ENCODE results near the gene TRDN.
"Not testable (repeated sequence)": the region's sequence is repeated elsewhere in the genome, so short reads cannot be mapped to it uniquely, and the experiment has no call there.

Gene TRDN

DNA sequence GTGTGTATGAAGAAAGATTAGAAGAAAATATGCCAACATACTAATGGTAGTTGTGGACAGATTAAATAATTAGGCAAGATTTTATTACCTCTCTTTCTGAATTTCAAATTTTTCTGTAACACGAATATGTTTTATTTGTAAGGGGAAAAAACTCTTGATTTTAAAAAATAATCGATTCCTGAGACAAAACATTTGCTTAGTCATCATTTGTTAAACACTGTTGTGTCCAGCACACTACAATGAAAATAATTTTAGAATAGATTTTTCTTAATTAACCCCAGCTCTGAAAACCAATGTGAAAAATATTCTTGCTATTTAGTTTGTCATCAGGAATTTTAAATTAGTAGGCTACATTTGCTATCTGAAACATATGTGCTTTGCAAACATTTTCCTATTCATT, 253.0 kb downstream of the TRDN start:
- no peak for DNase-seq

DNA sequence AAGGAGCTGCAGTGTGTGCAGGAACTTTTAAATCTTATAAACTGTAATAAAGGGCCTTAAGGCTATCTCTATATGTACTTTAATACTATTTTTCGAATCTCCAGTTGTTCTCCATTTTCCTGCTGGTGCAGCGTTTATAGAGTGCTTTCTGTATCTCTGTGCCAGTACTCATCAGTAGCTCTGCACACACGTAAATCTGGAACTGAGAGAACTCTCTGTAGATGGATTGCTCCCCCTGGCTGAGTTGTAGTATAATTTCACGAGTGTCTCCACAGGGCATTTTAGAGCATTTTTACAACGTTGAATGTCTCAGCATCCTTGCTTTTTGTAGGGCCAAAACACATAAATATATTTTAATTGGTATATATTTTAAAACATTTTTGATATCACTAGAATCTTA, 256.5 kb downstream of the TRDN start:
- no peak for DNase-seq

DNA sequence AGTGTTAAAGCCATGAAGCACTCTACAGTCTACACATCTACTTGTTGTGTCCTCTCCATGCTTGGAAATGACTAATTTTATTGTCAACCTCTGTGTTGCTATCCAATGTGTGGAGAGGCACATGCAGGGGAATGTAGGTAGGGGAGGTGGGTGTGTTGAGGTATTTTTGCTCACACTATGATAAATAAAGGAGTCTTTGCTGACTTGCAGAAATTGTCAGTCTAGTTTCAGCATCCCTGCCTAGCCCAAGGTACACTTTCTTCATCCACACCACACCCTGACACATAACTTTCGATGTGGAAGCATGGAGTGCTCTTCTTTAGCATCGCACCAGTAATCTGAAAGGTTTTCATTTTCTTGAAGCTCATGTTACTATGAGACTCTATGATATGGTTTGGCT, 264.0 kb downstream of the TRDN start:
- DNase-seq: no peak

DNA sequence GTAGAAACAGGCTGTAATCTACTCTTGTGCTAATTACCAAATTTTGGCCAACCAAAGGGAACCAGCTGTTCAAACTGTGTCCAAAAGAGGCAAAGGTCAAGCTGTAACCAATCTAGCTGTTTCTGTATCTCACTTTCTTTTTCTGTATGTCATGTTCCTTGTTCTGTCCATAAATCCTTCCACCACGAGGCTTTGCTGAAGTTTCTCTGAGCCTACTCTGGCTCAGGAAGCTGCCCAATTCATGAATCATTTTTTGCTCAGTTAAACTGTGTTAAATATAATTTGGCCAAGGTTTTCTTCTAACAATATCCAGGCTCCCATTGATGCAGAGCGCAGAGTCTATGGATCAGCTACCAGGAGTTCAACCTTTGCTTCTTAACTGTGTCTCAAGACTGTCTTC, 272.8 kb downstream of the TRDN start:
- no peak for DNase-seq

DNA sequence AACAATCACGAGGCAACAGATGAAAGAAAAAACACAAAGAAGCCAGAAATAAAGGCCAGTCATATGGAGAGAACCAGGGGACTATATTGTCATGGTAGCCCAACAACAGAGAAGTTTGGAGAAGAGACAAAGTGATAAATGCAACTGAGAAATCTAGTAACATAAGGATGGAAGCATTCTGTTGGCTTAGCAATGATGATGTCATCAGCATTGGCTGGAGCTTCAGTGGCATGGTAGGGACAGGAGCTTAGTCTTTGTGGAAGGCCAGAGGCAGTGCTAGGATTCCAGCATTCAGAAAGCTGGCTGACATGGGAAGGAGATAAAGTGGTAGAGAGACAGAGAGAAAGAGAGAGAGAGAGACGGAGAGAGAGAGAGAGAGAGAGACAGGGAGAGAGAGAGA, 276.4 kb downstream of the TRDN start:
- no peak for DNase-seq

DNA sequence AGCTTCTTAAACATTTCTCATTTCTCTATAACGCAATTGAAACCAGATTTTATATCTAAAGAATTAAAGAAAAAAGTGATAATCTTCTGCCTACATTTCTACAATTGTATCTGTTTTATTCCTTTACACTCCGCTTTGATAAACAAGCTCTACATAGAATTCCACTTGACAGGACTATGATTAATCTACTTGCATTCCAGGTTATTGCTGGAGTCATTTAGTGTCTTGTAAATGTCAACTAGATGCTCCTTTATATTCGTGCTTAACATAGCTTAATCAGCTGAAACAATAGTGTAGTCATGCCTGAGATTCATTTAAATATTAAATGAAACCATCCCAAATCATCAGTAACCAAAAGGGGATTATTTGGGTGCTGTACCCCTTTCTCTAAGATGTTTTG, 284.0 kb downstream of the TRDN start:
- DNase-seq: no peak

DNA sequence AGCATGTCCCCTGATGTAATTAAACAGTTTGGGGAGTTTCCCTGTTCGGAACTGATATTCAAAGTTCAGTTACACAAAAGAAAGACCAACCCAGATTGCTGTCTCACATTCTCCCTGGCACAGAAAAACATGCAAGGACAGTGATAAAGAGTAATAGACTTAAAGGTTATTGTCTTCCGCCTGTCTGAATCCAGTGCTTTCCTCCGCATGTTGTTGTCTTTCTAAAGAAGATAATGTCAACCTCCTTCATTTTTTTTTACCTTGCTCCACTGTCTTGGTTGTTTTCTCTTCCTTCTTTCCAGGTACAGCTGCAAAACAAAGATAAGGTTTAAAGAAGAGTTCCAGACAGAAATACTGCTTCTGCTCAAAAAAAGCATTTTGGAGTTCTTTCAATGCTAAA, 284.5 kb downstream of the TRDN start:
- DNase-seq: no peak

DNA sequence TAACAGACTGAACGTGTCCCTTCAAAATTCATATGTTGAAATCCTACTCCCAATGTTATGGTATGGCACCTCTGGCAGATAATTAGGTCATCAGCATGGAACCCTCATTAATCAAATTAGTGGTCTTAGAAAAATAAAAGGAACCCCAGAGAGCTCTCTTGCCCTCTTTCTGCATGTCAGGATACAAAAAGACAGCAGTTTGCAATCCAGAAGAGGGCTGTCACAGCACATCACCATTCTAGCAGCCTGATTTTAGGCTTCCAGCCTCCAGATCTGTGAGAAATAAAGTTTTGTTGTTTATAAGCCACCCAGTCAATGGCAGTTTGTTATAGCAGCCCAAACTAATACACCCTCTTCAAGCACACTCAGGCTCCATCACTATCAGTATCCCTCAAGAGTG, 292.9 kb downstream of the TRDN start:
- DNase-seq: no peak

DNA sequence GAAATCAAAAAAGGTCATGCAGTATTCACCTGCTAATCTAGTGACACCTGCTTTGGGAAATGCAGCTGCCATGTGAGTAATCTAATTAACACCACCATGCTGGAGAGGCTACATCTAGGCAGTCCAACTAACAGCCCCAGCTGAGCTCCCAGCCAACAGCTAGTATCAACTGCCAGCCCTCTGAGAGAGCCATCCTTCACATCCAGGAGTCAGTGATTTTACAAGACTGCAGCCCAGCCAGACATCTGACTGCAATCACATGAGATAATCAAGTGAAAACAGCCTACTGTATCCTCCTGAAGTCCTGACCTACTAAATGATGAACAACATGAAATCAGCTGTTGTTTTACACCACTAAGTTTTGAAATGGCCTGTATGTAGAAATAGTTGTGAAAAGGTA, 298.4 kb downstream of the TRDN start:
- no peak for DNase-seq

DNA sequence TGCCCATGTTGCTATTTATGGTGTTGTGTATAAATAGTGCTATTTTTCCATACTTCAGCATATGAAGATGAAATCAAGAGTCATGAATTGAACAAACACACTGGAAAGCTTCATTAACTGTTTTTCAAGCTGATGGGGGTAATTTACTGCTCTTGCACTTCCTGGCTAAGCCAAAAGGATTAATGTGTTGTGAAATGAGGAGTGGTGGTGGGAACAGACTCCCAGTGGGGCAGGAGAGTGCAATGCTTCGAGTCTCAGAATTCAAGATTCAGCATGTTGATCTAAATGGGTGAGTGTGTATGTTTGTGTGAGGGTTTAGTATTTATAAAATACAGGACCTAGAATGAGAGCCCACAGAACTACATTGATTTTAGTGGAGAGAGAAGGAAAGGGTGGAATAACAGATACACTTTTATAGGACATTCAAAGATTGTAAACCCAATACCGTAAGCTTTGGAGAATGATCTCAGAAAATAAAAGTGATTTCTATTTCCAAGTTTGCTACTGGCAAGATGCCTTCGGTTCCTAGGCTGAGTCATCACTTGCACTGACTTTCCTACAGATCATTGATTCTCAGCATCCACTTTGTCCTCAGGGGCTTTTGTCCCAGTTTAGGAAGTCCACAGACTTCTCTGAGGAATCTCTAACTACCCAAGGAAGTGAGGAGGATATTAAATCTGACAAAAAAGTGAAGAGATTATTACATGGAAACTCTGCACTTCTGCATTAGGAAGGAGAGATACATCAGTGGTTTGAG, 303.6 kb downstream of the TRDN start:
- DNase-seq: no peak

DNA sequence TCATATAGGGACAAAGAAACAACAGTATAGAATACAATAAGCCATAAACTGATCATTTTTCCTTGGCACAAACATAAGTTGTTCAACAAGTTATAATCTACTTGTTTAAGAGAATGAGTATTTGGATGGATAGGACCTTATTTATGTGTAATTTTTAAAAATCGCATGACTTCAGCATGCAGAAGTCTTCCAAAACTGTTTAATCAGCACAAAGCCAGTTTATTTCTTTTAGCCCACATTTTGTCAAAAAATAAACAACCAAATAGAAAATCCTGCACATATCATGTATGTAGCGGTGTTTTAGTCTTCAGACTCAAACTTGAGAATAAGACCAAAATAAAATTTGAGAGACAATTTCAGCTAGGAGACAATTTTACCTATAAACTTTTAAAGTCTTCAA, 304.7 kb downstream of the TRDN start:
- DNase-seq: no peak

DNA sequence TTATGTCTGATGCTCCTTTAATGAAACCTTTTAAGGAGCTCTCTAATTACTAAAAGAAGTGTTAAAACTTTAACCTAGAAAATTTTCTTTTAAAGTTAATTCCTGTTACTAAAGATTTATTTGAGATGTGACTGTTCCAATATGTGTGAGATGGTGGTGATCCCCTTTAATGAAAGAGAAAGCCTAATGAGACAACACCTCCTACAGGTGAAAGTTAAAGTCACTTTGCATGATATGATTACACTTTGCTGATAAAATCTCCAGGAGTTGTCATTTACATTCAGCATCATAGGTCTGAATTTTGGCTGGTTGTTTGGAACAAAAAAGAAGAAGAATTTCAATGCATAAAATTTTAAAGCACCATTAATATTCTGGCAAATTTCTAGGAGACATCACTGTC, 307.4 kb downstream of the TRDN start:
- DNase-seq: no peak

DNA sequence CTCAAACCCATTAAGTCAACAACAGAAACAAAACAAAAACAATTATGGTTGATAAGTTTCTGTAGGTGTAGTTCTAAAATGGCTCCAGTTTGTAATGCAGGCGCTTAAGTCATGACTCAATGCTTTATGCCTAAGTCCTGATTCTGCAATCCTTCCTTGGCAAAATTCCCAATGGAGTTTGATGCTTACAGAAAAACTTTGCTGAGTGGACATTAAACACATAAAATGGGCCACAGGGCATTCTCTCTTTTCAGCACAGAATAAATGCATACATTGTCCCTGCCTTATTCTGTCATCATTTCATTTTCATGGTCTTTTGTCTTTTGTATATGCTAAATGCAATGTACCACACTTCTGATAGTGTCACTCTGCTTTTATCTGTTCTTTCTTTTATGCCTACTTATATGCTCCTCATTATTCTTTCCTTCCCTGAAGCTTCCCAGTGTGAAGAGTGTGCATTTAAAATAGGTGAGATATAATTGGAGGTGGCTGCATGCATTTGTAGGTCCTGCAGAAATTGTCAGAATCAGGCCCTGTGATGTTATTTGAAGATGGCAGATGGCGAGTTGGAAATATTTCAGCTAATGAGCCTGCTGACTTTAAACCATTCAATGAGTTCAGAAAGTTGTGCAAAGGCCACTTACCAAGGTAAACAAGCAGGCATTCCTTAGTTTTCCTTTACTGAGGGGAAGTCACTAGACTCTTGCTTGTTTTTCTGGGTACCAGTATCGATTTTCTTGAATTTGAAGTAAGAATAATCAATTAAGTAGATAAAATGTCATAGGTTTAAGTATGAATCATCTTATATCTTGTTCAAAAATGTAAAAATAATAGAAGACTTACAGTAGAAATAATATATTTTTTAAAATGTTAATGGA, 313.1 kb downstream of the TRDN start:
- DNase-seq: no peak

DNA sequence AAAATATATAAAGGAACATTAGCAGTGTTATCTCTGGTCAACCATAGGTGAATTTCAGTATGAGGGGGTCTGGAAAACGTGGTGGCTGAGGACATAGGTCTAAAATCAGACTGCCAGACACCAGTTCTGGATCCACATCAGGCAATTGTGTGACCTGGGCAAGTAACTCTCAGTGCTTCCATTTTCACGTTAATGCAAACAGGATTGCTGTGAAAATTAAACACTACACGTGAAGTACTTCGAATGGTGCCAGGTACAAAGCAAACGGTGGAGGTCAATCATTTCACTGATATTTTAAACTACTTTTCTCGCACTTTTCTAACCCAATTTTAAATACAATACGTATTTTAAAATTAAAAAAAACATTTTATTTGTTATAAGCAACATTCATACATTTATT, 315.7 kb downstream of the TRDN start:
- DNase-seq: no peak

DNA sequence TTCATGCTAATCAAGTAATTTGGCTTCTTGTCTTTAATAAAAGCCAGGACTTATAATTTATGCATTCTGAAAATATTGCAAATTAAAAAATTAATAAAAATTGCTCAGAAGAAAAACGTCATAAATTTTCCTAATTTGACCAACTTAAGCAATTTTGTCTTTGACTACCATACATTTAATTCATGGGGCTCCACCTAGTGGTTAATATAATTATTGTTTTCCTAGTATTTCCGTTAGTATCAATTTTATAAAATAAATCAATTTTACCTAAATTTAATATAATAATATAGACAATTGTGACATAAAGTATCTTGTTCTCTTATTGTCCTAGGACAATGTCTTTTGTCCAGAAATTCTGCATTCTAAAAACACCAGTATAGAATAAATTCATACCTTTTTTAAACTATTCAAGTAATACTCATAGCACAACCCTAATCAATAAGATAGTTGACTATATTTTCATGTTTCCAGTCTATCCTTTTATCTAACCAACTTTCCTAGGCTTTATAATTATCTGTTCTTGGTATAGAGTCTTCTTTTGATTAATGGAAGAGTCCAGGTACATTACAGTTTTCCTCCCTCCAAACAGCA, 319.9 kb downstream of the TRDN start:
- no peak for DNase-seq

DNA sequence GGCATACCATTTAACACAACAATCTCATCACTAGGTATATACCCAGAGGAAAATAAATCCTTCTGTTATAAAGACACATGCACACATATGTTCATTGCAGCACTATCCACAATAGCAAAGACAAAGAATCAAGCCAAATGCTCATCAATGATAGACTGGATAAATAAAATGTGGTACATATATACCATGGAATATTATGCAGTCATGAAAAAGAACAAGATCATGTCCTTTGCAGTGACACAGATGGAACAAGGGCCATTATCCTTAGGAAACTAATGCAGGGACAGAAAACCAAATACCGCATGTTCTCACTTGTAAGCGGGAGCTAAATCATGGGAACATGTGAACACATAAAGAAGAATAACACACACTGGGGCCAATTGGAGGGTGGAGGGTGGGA, 322.3 kb downstream of the TRDN start:
- not testable (repeated sequence) for DNase-seq

DNA sequence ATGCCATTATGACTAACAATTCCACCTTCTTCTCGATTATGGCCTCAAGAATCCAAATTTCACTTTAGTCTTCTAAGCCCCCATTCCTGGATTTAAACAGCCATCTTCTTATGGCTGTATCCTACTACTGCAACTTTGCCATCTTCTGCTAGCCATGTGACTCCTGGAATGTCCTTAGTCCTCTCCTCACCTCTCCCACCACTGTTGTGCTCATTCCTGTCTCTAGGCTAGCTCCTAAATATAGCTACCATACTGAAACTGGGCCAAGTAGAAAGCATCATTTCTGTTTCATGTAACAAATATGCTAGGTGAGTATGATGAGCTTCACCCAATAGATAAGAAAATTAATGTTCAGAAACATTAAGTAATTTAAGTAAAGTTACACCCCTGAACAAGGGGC, 327.6 kb downstream of the TRDN start:
- no peak for DNase-seq

DNA sequence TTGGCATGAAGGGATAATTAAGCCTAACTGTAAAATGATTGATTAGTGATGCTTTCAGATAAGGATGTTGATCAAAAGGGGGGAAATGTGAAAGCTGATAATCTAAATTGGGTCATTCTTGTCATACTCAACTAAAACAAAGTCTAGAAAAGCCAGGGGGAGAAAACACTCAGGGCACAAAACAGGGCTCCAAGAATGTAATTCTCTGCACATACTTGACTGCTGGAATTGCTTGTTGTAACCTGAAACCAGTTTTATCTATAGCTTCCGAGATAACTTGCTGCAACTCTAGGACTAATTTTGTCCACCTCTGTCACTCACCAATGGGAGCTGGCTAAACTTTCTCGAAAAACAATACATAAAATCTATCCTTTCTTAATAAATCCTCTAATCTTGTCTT, 330.4 kb downstream of the TRDN start:
- DNase-seq: no peak

DNA sequence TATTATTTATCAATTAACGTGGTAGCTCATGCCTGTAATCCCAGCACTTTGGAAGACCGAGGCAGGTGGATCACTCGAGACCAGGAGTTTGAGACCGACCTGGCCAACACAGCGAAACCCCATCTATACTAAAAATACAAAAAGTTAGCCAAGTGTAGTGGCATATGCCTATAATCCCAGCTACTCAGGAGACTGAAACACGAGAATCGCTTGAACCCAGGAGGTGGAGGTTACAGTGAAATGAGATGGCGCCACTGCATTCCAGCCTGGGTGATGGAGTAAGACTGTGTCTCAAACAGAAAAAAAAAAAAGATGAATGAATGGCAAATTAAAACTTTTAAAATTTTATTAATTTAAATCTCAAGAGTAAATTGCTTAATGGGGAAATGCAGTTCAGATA, 341.1 kb downstream of the TRDN start:
- no peak for DNase-seq

DNA sequence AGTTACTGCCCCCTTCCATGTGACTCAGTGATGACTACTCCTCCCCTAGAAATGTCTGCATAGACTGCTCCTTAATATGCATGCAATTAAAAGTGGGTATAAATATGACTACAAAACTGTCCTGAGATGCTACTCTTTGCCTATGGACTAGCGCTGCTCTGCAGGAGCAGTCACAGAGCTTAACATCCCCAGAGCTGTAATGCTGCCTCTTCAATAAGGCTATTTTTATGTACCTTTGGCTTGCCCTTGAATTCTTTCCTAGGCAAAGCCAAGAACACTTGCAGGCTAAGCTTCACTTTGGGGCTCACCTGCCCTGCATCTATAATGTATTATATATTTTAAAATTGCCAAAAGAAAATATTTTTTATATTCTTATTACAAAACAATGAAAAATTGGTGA, 341.6 kb downstream of the TRDN start:
- DNase-seq: no peak

DNA sequence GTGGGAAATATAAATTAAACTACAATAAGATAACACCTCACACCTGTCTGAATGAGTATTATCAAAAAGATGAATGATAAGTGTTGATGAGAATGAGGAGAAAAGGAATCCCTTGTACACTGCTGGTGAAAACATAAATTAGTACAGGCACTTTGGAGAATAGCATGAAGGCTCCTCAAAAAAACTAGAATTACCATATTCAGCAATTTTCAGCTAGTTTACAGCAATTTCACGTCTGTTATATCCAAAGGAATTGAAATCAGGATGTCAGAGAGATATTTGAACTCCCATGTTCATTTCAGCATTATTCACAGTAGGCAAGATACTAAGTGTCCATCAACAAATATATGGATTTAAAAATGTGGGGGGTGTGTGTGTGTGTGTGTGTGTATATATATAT, 348.1 kb downstream of the TRDN start:
- DNase-seq: no peak

DNA sequence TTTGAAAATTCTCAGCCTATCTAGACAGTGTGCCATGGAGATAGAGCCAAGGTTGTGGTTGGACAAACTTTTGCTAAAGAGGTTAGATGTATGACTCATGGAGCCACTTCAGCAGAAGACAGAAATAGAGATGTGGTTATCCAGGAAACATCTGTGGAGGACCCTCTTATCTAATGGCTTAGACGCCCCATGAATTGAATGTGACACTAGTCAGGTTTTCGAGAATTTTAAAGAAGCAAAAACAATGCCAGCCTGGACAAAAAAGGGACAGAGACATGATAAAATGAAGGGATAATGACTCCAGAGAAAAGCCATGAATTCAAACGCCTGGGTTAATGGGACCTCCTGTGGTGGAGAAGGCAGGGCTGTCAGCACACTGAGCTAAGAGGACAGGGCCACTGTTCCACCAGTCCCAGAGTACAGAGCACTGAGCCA, 360.2 kb downstream of the TRDN start:
- DNase-seq: no peak

DNA sequence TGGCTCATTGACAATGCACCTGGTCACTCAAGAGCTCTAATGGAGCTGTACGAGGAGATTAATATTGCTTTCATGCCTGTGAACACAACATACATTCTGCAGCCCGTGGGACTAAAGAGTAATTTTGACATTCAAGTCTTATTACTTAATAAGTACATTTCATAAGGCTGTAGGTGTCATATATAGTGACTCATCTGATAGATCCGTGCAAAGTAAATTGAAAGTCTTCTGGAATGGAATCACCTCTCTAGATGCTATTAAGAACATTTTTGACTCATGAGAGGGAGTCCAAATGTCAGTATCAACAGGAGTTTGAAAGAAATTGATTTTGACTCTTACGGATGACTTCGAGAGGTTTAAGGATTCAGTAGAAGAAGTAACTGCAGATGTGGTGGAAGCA, 372.8 kb downstream of the TRDN start:
- DNase-seq: no peak

DNA sequence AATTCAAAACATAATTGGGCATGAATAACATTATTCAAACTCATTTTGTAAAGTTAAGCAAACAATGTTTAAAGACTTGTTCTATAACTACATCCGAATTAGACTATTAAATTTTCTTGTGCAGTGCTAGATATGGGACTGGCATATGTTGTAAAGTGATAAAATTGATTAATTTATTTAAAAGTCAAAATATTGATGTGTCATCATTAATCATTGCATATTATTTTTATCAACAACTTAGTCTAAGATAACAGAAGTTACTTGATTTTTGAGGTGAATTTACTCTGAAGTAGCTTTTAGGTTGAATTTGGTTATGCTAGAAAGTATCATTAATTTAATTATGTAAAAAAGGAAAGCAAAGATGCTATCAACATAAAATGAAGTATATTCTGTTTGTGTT, 396.1 kb downstream of the TRDN start:
- no peak for DNase-seq
